CD4-positive, CD25-positive, alpha-beta regulatory T cell (primary cell): ENCODE results near the gene DPEP1. TPM values are rescaled to one million over a fixed set of nuclear protein-coding genes. Genes with fewer than 3 reads are reported as not detected.

Experiments used
- ATAC-seq, 2 donors: fragments of 150-1000 bp; cut with Tn5 transposase; one replicate each; pipeline ENCODE4 v1.10.0; 2021; ENCODE audit warnings: low read depth in 2 of 2, moderate number of reproducible peaks in 2 of 2, moderate library complexity in 1 of 2
- DNase-seq, 3 donors: peaks; one replicate each; pipeline versions ENCODE4 v3.0.0 to v3.0.0-alpha.2; 2012 to 2022; ENCODE audit warnings: mixed read lengths in 1 of 3
- H3K27ac ChIP-seq: one replicate; pipeline ENCODE4 v1.7.0; 2013; ENCODE audit warnings: mild to moderate bottlenecking, low read length; ENCODE audit not compliant: insufficient read depth, poor library complexity, severe bottlenecking
- H3K27me3 ChIP-seq: one replicate; pipeline ENCODE4 v1.7.0; 2013; ENCODE audit warnings: low read length; ENCODE audit not compliant: control insufficient read depth, insufficient read depth
- H3K36me3 ChIP-seq: one replicate; pipeline ENCODE4 v1.7.0; 2013; ENCODE audit warnings: mild to moderate bottlenecking, low read length, moderate library complexity; ENCODE audit not compliant: control insufficient read depth, insufficient read depth
- H3K4me1 ChIP-seq: 2 replicates; pipeline ENCODE4 v1.7.0; 2013; ENCODE audit warnings: mild to moderate bottlenecking, low read length; ENCODE audit not compliant: insufficient read depth, control insufficient read depth, poor library complexity, severe bottlenecking
- H3K4me3 ChIP-seq: one replicate; pipeline ENCODE4 v1.7.0; 2013; ENCODE audit warnings: low read depth, mild to moderate bottlenecking, low read length, moderate library complexity
- H3K9me3 ChIP-seq, 2 experiments: 1 replicate in 1 of 2; 2 replicates in 1 of 2; pipeline ENCODE4 v1.7.0; 2013; ENCODE audit warnings: low read length in 2 of 2, mild to moderate bottlenecking in 1 of 2, moderate library complexity in 1 of 2; ENCODE audit not compliant: control insufficient read depth in 2 of 2
- H3K27ac Mint-ChIP-seq, 3 donors: one replicate each; pipeline ENCODE4 v1.8.0; 2020 to 2022; ENCODE audit warnings: mild to moderate bottlenecking in 3 of 3, mixed read lengths in 3 of 3, moderate library complexity in 2 of 3
- H3K27me3 Mint-ChIP-seq: one replicate; pipeline ENCODE4 v1.8.0; 2022; ENCODE audit warnings: mild to moderate bottlenecking, mixed read lengths
- H3K36me3 Mint-ChIP-seq: one replicate; pipeline ENCODE4 v1.8.0; 2020; ENCODE audit warnings: mixed read lengths
- H3K4me1 Mint-ChIP-seq, 4 donors: one replicate each; pipeline ENCODE4 v1.8.0; 2020 to 2022; ENCODE audit warnings: mixed read lengths in 4 of 4, mild to moderate bottlenecking in 1 of 4
- H3K4me3 Mint-ChIP-seq, 4 donors: one replicate each; pipeline ENCODE4 v1.8.0; 2020 to 2022; ENCODE audit warnings: mild to moderate bottlenecking in 4 of 4, mixed read lengths in 4 of 4, moderate library complexity in 3 of 4
- H3K9me3 Mint-ChIP-seq, 7 donors: one replicate each; pipeline ENCODE4 v1.8.0; 2020 to 2022; ENCODE audit warnings: mixed read lengths in 7 of 7, mild to moderate bottlenecking in 3 of 7, moderate library complexity in 2 of 7
- polyA plus RNA-seq, 4 donors: library from polyadenylated mRNA; unstranded; fragments of 300-500 nt; fragmentation: Illumina TruSeq; gene quantifications; one replicate each; pipeline ENCODE4 v1.2.3, GENCODE V29; 2021
- total RNA-seq: library from RNA; stranded (reverse); gene quantifications from one replicate; pipeline ENCODE4 v1.2.3, GENCODE V29; 2022

The DPEP1 gene
- total and polyA plus RNA-seq, 5 donors from 2014 or later: not detected

GRCh38 chr16:89613954-89614459, 565 bp downstream of the DPEP1 start:
- ATAC-seq (no peak), DNase-seq (no peak)
- Histone ChIP-seq H3K9me3 (peaks cover 0 to 7% of the 10 kb centered on the region in 2 experiments), H3K27ac (no peak overlapping the region), H3K36me3 (no peaks in the 10 kb centered on the region), H3K4me3 (no peak overlapping the region), H3K4me1 (peaks cover 7% of the 10 kb centered on the region), H3K27me3 (no peaks in the 10 kb centered on the region)
- Mint-ChIP-seq H3K4me3 (no peak overlapping the region), H3K27ac (no peak overlapping the region), H3K27me3 (no peaks in the 10 kb centered on the region), H3K4me1 (peaks cover 0 to 14% (median 4%) of the 10 kb centered on the region in 4 donors), H3K36me3 (no peaks in the 10 kb centered on the region), H3K9me3 (peaks cover 0 to 5% (median 0%) of the 10 kb centered on the region in 7 donors)

DNA sequence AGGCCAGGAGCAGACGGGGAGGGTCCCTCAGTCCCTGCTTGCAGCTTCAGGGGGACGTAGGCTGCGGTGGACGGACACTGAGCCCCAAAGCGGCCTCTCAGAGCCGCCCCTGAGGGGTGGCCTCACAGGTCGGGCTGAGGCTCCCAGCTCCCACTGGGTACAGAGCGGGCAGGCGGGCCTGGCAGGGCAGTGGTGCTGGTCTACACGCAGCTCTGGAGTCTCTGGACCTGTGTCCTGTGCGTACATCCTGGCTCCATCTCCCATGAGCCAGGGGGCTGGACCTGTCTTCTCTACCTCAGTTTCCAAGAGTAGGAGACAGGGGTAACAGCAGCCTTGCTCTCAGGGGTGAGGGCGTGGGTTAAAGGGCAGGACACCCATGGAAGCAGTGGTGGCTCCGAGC, 1.7 kb downstream of the DPEP1 start:
- Histone ChIP-seq H3K27ac (no peak overlapping the region), H3K9me3 (peaks cover 0 to 7% of the 10 kb centered on the region in 2 experiments), H3K36me3 (no peaks in the 10 kb centered on the region), H3K4me1 (peaks cover 7% of the 10 kb centered on the region), H3K27me3 (no peaks in the 10 kb centered on the region), H3K4me3 (no peak overlapping the region)
- DNase-seq (no peak), ATAC-seq (no peak)
- Mint-ChIP-seq H3K9me3 (peaks cover 0 to 5% (median 0%) of the 10 kb centered on the region in 7 donors), H3K27ac (peak overlapping the region in 1 of 3 donors; percentile 52), H3K36me3 (no peaks in the 10 kb centered on the region), H3K27me3 (no peaks in the 10 kb centered on the region), H3K4me1 (peaks cover 0 to 14% (median 4%) of the 10 kb centered on the region in 4 donors), H3K4me3 (no peak overlapping the region)

DNA sequence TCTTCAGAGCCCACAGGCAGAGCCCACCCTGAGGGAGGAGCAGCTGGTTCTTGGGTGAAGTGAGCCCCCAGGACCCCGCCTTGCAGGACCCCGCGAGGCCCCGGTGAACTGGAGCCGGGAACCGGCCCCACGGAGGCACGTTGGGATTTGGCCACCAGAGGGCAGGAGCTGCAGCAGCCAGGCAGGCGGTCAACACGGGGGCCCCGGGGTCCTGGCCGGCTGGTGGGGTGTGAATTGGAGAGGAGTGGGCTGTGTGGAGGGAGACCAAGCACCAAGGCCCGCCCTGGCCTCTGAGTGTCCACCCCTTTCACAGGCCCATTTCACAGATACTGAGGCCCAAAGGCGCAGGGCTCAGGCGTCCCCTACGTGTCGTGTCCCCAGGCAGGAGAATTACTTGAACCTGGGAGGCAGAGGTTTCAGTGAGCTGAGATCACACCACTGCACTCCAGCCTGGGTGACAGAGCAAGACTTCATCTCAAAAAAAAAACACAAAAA, 2.2 kb downstream of the DPEP1 start:
- H3K36me3 Mint-ChIP-seq: no peaks in the 10 kb centered on the region
- ATAC-seq: peak in 1 of 2 donors; percentile 34
- H3K4me1 ChIP-seq: peaks cover 7% of the 10 kb centered on the region
- peaks cover 0 to 14% (median 4%) of the 10 kb centered on the region in 4 donors for H3K4me1 Mint-ChIP-seq
- no peak overlapping the region for H3K27ac ChIP-seq
- no peak overlapping the region for H3K4me3 Mint-ChIP-seq
- H3K27me3 Mint-ChIP-seq: no peaks in the 10 kb centered on the region
- peak in 1 of 3 donors; percentile 24 for DNase-seq
- H3K9me3 ChIP-seq: peaks cover 0 to 7% of the 10 kb centered on the region in 2 experiments
- no peak overlapping the region for H3K4me3 ChIP-seq
- H3K27ac Mint-ChIP-seq: no peak overlapping the region
- H3K9me3 Mint-ChIP-seq: peaks cover 0 to 5% (median 0%) of the 10 kb centered on the region in 7 donors
- H3K36me3 ChIP-seq: no peaks in the 10 kb centered on the region
- no peaks in the 10 kb centered on the region for H3K27me3 ChIP-seq

DNA sequence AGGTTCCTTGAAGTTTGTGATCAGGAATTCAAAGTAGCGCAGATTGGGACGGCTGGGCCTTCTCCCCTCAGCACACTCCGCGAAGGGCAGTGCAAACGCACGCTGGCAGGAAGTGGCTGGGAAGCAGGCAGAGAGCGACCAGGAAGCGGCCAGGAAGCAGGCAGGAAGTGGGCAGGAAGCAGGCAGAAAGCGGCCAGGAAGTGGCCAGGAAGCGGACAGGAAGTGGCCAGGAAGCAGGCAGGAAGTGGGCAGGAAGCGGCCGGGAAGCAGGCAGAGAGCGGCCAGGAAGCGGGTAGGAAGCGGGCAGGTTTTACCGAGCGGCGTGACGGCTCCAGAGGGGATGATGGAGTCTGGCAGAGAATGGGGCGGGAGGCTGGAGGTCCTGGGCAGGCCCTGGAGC, 3.2 kb downstream of the DPEP1 start:
- DNase-seq: peak in 2 of 3 donors; percentile 16 to 19
- no peaks in the 10 kb centered on the region for H3K27me3 ChIP-seq
- Mint-ChIP-seq H3K4me3 (peak overlapping the region in 3 of 4 donors; percentile 29 to 71 (median 52)), H3K9me3 (peaks cover 0 to 5% (median 0%) of the 10 kb centered on the region in 7 donors), H3K36me3 (no peaks in the 10 kb centered on the region), H3K27me3 (no peaks in the 10 kb centered on the region), H3K27ac (peak overlapping the region; percentile 62 to 96 (median 75)), H3K4me1 (peaks cover 0 to 14% (median 4%) of the 10 kb centered on the region in 4 donors)
- H3K4me3 ChIP-seq: no peak overlapping the region
- peaks cover 7% of the 10 kb centered on the region for H3K4me1 ChIP-seq
- ATAC-seq: no peak
- H3K27ac ChIP-seq: peak overlapping the region; percentile 68
- H3K36me3 ChIP-seq: no peaks in the 10 kb centered on the region
- H3K9me3 ChIP-seq: peaks cover 0 to 7% of the 10 kb centered on the region in 2 experiments

DNA sequence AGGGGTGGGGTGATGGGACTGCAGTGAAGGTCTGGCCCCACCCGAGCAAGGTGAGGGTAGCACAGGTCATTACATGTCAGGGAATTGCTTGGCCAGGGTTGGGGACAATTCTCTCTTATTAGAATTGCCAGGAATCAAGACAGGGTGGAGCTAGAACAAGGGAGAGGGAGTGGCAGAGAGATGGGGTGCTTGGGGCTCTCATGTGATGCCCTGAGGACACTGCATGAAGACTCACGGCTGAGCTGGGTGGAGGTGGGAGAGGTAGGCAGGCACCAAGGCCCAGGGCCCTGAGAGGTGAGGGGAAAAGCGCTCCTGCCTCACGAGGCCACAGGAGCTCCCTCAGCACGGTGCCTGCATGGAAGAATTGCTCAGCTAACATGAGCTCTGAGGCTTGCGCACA, 3.6 kb downstream of the DPEP1 start:
- Histone ChIP-seq H3K4me1 (peaks cover 7% of the 10 kb centered on the region), H3K9me3 (peaks cover 0 to 7% of the 10 kb centered on the region in 2 experiments), H3K27me3 (no peaks in the 10 kb centered on the region), H3K27ac (peak overlapping the region; percentile 68), H3K4me3 (no peak overlapping the region), H3K36me3 (no peaks in the 10 kb centered on the region)
- Mint-ChIP-seq H3K9me3 (peaks cover 0 to 5% (median 0%) of the 10 kb centered on the region in 7 donors), H3K4me1 (peaks cover 0 to 16% (median 4%) of the 10 kb centered on the region in 4 donors), H3K27me3 (no peaks in the 10 kb centered on the region), H3K27ac (peak overlapping the region; percentile 60 to 75 (median 62)), H3K36me3 (no peaks in the 10 kb centered on the region), H3K4me3 (peak overlapping the region in 1 of 4 donors; percentile 71)
- DNase-seq: no peak
- ATAC-seq: no peak

- no peaks in the 10 kb centered on the region for H3K36me3 Mint-ChIP-seq
- H3K4me1 ChIP-seq: peaks cover 7% of the 10 kb centered on the region
- peaks cover 4% of the 10 kb centered on the region for H3K27me3 Mint-ChIP-seq
- H3K4me1 Mint-ChIP-seq: peaks cover 0 to 16% (median 4%) of the 10 kb centered on the region in 4 donors
- no peak overlapping the region for H3K27ac ChIP-seq
- ATAC-seq: no peak
- no peaks in the 10 kb centered on the region for H3K27me3 ChIP-seq
- H3K9me3 ChIP-seq: peaks cover 0 to 7% of the 10 kb centered on the region in 2 experiments
- no peaks in the 10 kb centered on the region for H3K36me3 ChIP-seq
- H3K4me3 ChIP-seq: no peak overlapping the region
- H3K4me3 Mint-ChIP-seq: no peak overlapping the region
- H3K9me3 Mint-ChIP-seq: peaks cover 0 to 5% (median 0%) of the 10 kb centered on the region in 7 donors
- H3K27ac Mint-ChIP-seq: no peak overlapping the region
- no peak for DNase-seq
Observed at GRCh38 chr16:89618109-89618998, 4.9 kb downstream of the DPEP1 start.

DNA sequence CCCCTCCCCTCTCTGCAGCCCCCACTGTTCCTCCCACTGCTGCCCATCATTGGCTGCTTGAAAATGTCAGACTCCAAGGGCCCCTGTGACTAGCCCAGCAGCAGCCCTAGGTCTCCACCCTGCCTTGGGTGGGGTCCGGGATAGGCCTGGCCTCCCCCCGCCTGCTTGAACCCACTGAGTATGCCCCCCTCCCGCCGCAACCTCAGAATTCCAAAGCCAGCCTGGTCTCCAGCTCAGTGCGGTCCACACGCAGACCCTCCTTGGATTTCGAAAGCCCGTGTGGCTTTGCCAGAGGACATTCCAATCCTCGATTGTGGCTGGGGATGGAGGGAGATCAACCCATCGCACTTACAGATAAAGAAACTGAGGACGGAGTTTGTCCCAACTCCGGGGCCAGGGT, 6.4 kb downstream of the DPEP1 start:
- H3K4me3 Mint-ChIP-seq: no peak overlapping the region
- ATAC-seq (no peak), DNase-seq (no peak)
- no peaks in the 10 kb centered on the region for H3K36me3 Mint-ChIP-seq
- H3K9me3 ChIP-seq: peaks cover 0 to 7% of the 10 kb centered on the region in 2 experiments
- H3K9me3 Mint-ChIP-seq: peaks cover 0 to 5% (median 0%) of the 10 kb centered on the region in 7 donors
- H3K36me3 ChIP-seq: no peaks in the 10 kb centered on the region
- H3K4me1 Mint-ChIP-seq: peaks cover 0 to 16% (median 5%) of the 10 kb centered on the region in 4 donors
- H3K27me3 Mint-ChIP-seq: peaks cover 4% of the 10 kb centered on the region
- no peaks in the 10 kb centered on the region for H3K27me3 ChIP-seq
- no peak overlapping the region for H3K4me3 ChIP-seq
- no peak overlapping the region for H3K27ac ChIP-seq
- H3K4me1 ChIP-seq: peaks cover 7% of the 10 kb centered on the region
- H3K27ac Mint-ChIP-seq: no peak overlapping the region
